H54 (cell line): ENCODE data around the gene SERTAD3.
"Not testable (repeated sequence)": the region's sequence is repeated elsewhere in the genome, so short reads cannot be mapped to it uniquely, and the experiment has no call there.

Experiments used
- DNase-seq: peaks from one replicate; pipeline ENCODE4 v3.0.0; 2011; ENCODE audit warnings: low spot score, mixed read lengths; ENCODE audit not compliant: insufficient read length
- FAIRE-seq: peaks from 3 replicates; lab custom pipeline; 2011; peaks lifted over from hg19 to GRCh38; lab: Jason Lieb, UNC
- POLR2A ChIP-seq: IDR thresholded peaks from 2 replicates; pipeline ENCODE4 v1.6.1; 2011; ENCODE audit warnings: low read depth, mild to moderate bottlenecking, low read length

Gene SERTAD3

GRCh38 chr19:40416918-40417642 is 27.1 kb downstream of the SERTAD3 start:
- no peak for TF ChIP-seq POLR2A
- no peak for FAIRE-seq
- no peak for DNase-seq

GRCh38 chr19:40415768-40416167 is 28.4 kb downstream of the SERTAD3 start:
- FAIRE-seq (no peak), DNase-seq (no peak)
- TF ChIP-seq POLR2A: no peak

- TF ChIP-seq POLR2A: no peak
- FAIRE-seq (no peak), DNase-seq (no peak)
Measured at GRCh38 chr19:40414542-40415535, 29.3 kb downstream of the SERTAD3 start.

DNA sequence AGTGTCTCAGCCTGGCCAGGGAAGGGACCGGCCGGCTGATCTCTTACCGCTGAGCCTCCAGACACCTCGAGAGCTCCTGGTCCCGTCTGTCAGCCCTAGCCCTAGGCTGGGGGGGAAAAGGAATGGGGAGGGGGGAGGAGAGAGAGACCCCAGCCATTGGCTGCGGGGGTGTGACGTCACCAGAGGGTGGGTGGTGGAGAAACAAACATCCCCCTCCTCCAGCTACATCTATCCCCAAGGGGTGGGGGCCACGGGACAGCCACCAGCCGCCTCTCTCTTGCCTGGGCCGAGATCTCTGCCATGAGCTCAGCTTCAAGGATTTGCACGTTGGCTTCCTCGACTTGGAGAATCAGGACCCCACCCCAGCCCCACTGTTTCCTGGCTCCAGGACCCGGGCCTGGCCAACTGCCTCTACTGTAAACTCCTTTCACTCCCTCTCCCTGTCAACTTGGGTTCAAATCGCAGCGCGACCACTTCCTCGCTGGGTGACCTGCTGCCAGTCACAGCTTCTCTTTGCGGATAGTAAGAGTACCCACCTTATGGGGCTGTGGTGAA is 30.8 kb downstream of the SERTAD3 start, which contains the start of gene PRX:
PRX (minus strand) TSS at position 88 of the 555 bp plus-strand sequence. CDS start 5,446 bp downstream, outside the sequence.
- FAIRE-seq (no peak), DNase-seq (no peak)
- TF ChIP-seq POLR2A: no peak

GRCh38 chr19:40412866-40413265 is 31.3 kb downstream of the SERTAD3 start:
- no peak for TF ChIP-seq POLR2A
- DNase-seq: no peak
- FAIRE-seq: no peak

DNA sequence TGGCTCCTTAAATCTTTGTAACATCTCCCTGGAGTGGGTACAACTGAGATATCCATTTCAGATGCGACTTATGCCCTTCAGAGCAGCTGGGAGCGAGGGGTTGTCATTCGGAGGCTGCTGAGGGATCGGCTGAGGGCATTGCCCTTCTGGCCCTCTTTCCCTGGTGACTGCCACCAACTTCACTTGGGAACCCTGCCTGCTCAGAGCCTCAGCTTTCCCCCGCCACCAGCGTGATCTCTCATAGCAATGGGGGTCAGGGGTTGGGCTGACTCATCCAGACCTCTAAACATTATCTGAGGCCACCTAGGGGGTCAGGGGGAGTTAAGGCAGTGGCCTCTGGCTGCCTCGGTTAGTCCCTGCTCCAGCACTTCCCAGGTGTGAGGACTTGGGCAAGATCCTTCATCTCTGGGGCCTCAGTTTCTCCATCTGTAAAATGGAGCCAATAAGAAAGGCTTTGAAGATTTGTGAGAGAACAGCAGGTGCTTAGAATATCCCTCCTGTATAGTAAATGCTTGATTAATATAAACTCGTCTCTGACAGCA is 32.1 kb downstream of the SERTAD3 start:
- FAIRE-seq (no peak), DNase-seq (no peak)
- no peak for TF ChIP-seq POLR2A

GRCh38 chr19:40411125-40411842 is 32.9 kb downstream of the SERTAD3 start:
- DNase-seq (no peak), FAIRE-seq (no peak)
- no peak for TF ChIP-seq POLR2A

DNA sequence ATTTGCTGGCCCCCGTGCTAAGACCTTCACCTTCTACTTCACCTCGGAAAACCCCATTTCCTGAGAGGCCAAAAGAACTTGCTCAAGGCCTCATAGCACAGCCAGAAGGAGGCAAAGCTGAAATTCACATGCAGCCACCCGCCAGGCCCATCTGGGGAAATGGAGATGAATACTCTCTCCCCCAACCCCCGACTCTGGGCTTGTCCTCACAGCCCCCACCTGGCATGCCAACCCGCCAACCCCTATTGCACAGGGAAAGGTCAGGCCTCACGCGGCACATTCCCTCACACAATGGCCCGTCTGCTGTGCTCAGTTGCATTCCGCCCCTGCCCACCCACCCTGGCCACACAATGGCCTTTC is 34.1 kb downstream of the SERTAD3 start:
- no peak for TF ChIP-seq POLR2A
- DNase-seq: no peak
- FAIRE-seq: no peak

GRCh38 chr19:40408598-40408925 is 35.6 kb downstream of the SERTAD3 start:
- not testable (repeated sequence) for FAIRE-seq, DNase-seq

GRCh38 chr19:40407714-40408597 is 36.2 kb downstream of the SERTAD3 start:
- no peak for TF ChIP-seq POLR2A
- DNase-seq (no peak), FAIRE-seq (no peak)

DNA sequence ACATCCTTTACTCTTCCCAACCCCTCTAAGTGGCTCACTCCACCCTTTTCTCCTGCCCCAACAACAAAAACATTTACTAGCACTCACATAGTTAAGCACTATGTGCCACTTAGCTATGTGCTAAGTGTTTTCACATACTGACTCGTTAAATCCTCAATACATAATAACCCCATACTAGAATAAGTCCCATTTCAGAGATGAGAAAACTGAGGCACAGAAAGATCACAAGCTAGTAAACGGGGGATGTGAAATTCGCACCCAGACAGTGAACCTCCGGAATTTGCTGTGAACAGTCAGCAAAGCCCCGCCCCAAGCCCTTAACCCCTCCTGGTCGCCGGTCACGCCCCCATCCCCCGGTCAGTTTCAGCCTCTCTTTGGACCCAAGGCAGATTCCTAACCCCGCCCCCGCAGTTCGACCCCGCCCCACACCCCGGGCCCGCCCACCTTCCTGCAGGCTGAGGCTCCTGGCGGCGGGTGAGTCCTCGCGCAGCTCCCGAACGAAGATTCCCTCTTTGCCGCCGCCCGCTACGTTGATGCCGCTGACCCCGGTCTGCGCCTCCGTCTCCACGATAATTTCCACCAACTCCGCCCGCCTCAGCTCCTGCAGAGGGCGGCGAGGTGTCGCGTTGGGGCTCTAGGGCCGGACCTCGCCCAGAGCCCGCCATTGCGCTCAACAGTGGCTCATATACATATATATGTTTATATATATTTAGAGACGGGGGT is 40.7 kb downstream of the SERTAD3 start:
- DNase-seq: peak; percentile 99
- no peak for FAIRE-seq
- peak; percentile 57; the same call in 1 of the 2 replicates for TF ChIP-seq POLR2A

GRCh38 chr19:40400559-40400958 is 43.6 kb downstream of the SERTAD3 start:
- FAIRE-seq (no peak), DNase-seq (no peak)
- TF ChIP-seq POLR2A: no peak
